Frontal cortex (tissue), 4 donors: ENCODE measurements around the gene JAML. TPM values are rescaled to one million over a fixed set of nuclear protein-coding genes. Genes with fewer than 3 reads are reported as not detected.

ENCODE experiments used
- DNase-seq, 2 donors: peaks; one replicate each; pipeline ENCODE4 v3.0.0; 2012; ENCODE audit warnings: low spot score in 2 of 2
- FAIRE-seq: peaks from 2 replicates; lab custom pipeline; 2012; peaks lifted over from hg19 to GRCh38; lab: Jason Lieb, UNC
- total RNA-seq: library from RNA; depleted of rRNA; stranded (reverse); fragments of >200 nt; gene quantifications from one replicate; pipeline ENCODE4 v1.2.3, GENCODE V29; 2014
- donor health status: control.
- donor health status: control.
- donor health status: control.

JAML gene
- total RNA-seq, 1 donor from 2014 or later: 0.82 TPM

- FAIRE-seq (no peak), DNase-seq (no peak)
Measured at GRCh38 chr11:118172356-118172755, 52.5 kb downstream of the JAML start.

- FAIRE-seq: no peak
- DNase-seq: peak; percentile 74 to 89
Measured at GRCh38 chr11:118171269-118172062, 53.3 kb downstream of the JAML start.

- FAIRE-seq (no peak), DNase-seq (no peak)
Measured at GRCh38 chr11:118170882-118171268, 53.9 kb downstream of the JAML start.

- no peak for FAIRE-seq
- DNase-seq: no peak
Measured at GRCh38 chr11:118170231-118170630, 54.6 kb downstream of the JAML start.

- FAIRE-seq (no peak), DNase-seq (no peak)
Measured at GRCh38 chr11:118169300-118170140, 55.3 kb downstream of the JAML start.

- FAIRE-seq (no peak), DNase-seq (no peak)
Measured at GRCh38 chr11:118168751-118169150, 56.1 kb downstream of the JAML start.

- no peak for DNase-seq
- FAIRE-seq: no peak
Measured at GRCh38 chr11:118168316-118168715, 56.5 kb downstream of the JAML start.

- FAIRE-seq (no peak), DNase-seq (no peak)
Measured at GRCh38 chr11:118167906-118168305, 56.9 kb downstream of the JAML start.

GRCh38 chr11:118167253-118167652 is 57.6 kb downstream of the JAML start:
- FAIRE-seq (no peak), DNase-seq (no peak)

GRCh38 chr11:118166641-118167040 is 58.2 kb downstream of the JAML start:
- DNase-seq (no peak), FAIRE-seq (no peak)

GRCh38 chr11:118164885-118165284 is 59.9 kb downstream of the JAML start:
- no peak for FAIRE-seq

GRCh38 chr11:118163494-118163893 is 61.3 kb downstream of the JAML start:
- FAIRE-seq: no peak
- DNase-seq: no peak

More at GRCh38 chr11:118164885-118165284, 59.9 kb downstream of the JAML start:
- DNase-seq: no peak

- FAIRE-seq (no peak), DNase-seq (no peak)
Measured at GRCh38 chr11:118162846-118163245, 62.0 kb downstream of the JAML start.

GRCh38 chr11:118161786-118162185 is 63.0 kb downstream of the JAML start:
- FAIRE-seq (no peak), DNase-seq (no peak)

- DNase-seq: no peak
- no peak for FAIRE-seq
Measured at GRCh38 chr11:118157186-118157895, 67.5 kb downstream of the JAML start.

- DNase-seq (no peak), FAIRE-seq (no peak)
Measured at GRCh38 chr11:118156531-118157185, 68.2 kb downstream of the JAML start.

GRCh38 chr11:118155776-118156530 is 68.9 kb downstream of the JAML start:
- FAIRE-seq (no peak), DNase-seq (no peak)

GRCh38 chr11:118154641-118155040 is 70.2 kb downstream of the JAML start:
- DNase-seq: no peak
- FAIRE-seq: no peak

- DNase-seq: no peak
- FAIRE-seq: no peak
Measured at GRCh38 chr11:118153976-118154375, 70.8 kb downstream of the JAML start.
